Left hindlimb (tissue), 1 donor: Measurements from ENCODE around the gene ZNF672.
"Not testable (repeated sequence)": the region's sequence is repeated elsewhere in the genome, so short reads cannot be mapped to it uniquely, and the experiment has no call there.

Experiments
- DNase-seq: peaks from one replicate; pipeline ENCODE4 v3.0.0-alpha.2; 2018

The ZNF672 gene

DNA sequence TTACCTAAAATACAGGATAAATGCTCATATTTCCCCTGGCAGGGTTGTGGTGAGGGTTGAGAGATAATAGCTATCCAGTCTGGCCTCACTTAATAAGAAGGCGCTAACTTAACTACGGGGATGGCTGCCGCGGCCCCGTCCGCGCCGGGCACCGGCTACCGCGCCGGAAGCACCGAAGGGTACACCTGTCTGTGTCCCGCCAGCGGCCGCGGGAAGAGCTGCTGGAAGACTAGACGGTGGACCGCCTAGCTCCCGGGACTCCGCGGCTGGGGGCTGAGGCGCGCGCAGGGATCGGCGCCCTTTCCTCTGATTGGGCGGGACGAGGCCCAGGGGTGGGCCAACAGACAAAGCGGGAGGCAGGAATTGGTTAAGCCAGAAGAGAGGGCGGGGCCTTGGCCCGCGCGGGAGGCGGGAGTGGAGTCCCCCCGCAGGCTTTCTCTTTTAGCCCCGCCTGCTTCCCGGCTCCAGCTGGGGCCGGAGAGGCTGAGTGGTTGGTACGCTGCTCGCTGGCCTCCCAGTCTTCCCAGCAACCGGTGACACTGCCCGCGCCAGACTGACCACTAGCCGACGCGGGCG lies at the start of gene ZNF672:
ZNF672 (plus strand) TSS at position 444 of the 576 bp plus-strand sequence. CDS start 9,051 bp downstream, outside the sequence.
- DNase-seq: peak; percentile 99

DNA sequence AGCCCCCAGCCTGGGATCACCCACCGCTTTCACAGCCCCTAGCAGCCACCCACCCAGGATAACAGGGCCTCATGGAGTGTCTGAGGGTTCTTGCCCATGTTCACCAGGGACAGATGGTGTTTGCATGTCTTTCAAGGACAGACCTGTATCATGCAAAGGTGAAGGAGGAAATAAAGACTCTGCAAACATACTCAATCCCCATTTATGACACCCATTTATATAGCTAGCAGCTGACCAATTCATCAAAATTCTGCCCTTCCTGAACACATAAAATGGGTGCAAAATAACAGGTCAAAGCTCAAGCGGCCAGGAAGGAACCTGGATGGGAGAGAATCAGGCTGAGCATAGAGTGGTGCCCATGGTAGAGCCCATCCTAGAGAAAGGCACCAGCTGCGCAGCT lies 49.7 kb upstream of the ZNF672 start:
- no peak for DNase-seq

DNA sequence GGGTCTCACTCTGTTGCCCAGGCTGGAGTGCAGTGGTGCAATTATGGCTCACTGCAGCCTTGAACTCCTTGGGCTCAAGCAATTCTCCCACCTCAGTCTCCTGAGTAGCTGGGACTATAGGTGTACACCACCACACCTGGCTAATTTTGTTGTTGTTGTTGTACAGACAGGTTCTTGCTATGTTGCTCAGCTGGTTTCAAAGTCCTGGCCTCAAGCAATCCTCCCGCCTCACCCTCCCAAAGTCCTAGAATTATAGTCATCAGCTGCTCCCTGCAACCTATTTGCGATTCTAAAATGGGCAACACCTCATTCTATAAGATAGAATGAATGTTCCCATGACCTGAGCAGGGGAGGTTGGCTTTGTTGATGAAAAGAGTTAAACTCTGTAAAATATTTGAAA lies 48.7 kb upstream of the ZNF672 start:
- DNase-seq: not testable (repeated sequence)

DNA sequence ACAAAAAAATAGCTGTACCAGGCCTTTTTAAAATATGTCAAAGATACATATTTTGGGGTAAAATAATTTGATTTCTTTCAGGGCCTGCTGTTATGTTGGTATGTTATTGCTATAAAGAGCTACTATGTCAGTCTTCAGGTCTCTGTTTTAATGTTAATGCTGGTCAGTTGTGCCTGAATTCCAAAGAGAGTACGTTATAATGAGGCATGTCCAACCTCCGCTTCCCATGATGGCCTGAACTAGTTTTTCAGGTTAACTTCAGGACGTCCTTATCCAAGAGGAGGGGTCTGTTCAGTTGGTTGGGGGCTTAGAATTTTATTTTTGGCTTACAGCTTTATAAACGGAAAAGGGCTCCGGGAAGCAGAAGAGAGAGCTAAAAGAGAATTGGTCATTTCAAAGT lies 47.6 kb upstream of the ZNF672 start:
- no peak for DNase-seq

DNA sequence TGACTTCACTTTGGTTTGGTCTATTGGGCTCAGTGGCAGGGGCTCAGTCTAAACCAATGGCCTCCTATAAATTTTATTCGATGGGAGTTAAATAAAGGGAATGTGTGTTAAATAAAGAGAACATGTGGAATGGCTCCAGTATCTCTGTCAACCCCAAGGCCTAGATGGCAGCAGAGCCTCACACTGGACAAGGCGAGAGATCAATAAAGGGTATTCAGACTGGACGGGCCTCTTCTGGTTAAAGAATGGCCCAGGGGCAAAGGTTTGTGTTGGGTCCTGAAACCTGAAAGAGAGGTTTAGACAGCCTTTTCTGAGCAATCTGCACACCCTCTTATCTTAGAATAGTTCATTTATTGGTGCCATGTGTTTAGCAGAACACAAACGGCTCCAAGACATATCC lies 47.0 kb upstream of the ZNF672 start:
- no peak for DNase-seq

DNA sequence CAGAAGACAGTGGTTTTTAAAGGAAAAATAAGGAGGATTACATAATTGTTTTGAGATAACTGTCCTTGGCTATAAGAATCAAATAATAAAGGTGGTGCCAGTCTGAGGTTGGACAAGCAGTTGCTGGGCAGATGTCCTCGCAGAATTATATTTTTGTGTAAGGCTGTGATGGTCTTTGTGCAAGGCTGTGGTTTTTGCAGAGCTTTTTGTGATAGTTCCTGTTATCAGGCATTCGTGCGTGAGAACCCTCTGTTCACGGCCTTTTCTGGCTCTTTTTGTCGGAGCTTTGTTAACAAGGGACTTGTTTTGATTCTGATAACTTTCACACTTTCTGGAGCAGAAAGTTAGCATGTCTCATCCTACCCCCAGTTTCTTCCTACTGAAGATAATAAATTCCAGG lies 45.7 kb upstream of the ZNF672 start:
- no peak for DNase-seq

DNA sequence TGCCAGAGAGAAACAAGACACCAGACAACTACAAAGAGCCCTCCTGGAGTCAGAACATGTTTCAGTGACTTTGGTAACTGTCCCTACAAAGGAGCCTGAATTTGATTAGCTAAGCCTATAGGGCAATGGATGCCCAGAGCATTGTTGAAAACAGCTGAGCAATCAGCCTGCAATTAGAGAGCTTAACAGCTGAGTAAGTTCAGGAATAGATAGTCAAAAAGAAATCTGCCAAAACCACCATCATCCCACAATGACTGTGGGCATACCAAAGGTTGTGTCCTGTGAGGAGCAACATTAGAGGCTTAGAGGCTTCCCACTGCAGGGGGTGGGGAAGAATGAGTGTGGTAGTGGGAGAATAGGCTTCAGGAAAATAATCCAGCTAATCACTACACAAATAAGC lies 44.4 kb upstream of the ZNF672 start:
- no peak for DNase-seq

DNA sequence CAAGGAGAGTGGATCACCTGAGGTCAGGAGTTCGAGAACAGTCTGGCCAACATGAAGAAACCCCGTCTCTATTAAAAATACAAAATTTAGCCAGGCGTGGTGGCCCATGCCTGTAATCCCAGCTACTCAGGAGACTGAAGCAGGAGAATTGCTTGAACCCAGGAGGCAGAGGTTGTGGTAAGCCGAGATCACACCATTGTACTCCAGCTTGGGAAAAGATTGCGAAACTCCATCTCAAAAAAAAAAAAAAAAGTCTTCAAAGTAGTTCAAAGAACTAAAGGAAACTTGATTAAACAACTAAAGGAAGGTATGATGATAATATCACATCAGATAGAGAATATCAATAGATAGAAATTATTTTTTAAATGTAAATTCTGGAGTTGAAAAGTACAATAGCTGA lies 43.4 kb upstream of the ZNF672 start:
- not testable (repeated sequence) for DNase-seq

DNA sequence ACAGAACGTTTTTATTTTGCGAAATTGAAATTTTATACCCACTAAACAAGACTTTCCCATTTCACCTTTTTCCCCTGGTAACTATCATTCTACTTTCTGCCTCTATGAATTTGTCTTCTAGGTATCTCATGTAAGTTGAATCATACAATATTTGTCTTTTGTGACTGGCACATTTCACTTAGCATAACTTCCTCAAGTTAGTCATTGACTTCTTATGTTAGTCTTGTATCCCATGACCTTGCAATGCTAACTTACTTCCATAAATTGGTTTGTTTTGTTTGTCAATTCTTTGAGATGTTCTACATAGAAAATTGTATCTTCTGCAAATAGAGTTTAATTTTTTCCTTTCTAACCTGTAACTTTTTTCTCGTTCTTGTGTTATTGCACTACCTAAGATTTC lies 39.2 kb upstream of the ZNF672 start:
- no peak for DNase-seq

DNA sequence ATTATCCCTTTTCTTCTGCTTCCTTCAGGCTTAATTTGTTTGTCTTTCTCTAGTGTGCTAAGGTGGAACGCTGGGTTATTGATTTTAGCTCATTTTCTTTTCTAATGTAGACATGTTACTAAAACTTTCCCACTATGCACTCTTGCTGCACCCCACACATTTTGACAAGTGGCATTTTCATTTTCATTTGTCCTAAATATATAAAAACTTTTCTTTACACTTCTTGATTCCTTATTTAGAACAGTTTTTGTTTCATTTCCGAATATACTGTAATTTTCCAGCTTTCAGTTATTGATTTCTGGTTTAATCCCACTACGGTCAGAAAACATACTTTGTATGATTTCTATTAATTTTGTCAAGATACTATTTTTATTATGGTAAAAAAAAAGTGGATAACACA lies 37.6 kb upstream of the ZNF672 start:
- no peak for DNase-seq

DNA sequence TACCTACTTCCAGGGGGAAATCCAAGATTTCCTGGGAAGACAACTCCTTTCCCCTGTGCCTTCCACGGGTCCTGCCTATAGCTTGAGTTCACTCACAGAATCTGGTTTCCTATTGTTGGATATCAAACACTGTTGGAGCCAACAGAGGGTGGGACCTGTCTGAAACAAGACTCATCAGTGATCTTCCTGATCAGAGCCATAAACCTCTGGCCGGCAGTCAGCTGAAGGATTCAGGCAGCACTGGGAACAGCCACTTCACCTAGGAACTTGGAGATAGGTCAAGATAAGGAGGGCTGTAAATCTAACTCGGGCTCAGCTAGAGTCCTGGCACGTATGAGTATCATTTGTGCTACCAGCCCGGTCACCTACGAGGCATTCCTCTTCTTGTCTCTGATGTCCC lies 35.6 kb upstream of the ZNF672 start:
- no peak for DNase-seq

DNA sequence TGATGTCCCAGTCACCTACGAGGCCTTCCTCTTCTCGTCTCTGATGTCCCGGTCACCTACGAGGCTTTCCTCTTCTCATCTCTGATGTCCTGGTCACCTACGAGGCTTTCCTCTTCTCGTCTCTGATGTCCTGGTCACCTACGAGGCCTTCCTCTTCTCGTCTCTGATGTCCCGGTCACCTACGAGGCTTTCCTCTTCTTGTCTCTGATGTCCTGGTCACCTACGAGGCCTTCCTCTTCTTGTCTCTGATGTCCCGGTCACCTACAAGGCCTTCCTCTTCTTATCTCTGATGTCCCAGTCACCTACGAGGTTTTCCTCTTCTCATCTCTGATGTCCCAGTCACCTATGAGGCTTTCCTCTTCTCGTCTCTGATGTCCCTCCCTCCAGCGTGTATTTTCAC lies 34.5 kb upstream of the ZNF672 start:
- DNase-seq: not testable (repeated sequence)

DNA sequence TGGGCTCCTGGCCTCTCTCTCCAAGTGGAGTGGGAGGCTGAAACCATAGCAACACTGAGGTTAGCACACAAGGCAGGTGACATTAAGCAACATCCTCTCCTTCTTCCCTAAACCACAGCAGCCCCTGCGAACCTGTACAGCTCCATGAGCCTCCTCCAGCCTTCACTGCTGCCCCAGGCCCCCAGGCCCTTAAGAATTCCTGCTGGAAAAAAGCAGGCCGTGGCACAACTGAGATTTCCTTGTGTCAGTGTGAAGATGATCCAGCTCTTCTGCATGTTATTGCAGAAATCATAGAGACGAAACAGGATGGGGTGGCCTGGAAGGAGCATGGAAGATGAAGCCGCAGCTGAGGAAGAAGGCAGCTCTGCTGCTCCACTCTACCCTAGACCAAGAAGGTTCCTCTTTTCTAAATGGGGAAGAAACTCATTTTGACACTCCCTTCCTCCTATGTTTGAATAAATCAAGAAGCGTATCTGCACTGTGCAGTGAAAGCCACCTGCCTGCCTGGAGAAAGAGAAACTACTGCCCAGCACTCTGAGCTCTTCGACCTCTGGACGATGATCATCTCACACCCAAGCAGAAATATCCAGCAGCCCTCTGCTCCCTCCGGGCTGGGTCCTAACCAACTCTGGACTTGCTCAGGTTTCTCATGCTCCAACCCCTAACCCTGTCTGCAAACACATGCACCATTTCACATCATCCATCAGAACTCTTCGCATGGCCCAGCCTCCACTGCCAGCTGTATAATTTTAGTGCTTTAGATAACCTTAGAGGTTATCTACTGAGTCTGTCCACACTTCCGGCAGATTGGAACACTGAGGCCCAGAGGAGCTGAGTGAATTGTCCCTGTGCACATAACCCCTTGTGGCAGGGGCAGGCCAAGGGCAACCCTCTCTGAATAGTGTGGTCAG lies 33.0 kb upstream of the ZNF672 start:
- no peak for DNase-seq

DNA sequence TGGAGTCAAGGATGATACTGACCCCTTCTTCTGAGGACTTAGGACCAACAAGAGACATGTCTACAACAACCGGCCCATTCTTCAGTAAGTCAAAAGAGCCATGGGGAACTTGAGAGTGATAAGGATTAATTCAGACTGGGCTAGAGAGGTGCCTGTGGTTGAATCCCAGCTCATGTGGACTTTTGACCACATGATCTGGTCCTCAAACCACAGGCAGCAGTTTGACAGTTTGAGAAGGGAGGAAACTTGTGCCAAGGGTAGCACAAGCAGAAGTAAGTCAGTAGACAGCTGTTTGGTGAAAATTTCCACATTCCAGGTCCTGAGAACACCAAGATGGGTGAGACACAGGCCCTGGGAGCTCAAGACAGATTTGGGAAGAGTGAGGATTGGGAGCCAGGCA lies 32.1 kb upstream of the ZNF672 start:
- DNase-seq: no peak

DNA sequence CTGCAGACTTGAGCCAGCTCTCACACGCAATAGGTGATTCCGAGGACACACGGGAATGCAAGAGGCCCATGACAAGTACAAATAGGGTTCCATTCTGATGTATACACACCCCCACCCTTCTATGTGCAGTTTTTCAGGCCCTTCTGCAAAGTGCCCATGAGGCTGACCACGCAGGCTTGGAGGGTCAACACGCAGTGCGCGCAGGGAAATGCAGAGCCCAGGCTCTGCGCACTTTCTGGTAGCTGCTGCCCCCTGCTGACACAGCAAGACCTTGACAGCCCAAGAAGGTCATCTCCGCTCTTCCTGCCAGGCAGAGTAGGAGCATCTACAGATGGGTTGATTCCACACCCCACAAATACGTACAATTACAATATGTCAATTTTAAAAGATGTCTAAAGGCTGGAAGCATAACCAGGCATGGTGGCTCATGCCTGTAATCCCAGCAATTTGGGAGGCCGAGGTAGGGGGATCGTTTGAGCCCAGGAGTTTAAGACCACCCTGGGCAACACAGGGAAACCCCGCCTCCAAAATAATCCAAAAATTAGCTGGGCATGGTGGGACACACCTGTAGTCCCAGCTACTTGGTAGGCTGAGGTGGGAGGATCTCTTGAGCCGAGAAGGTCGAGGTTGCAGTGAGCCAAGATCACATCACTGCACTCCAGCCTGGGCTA lies 30.8 kb upstream of the ZNF672 start:
- no peak for DNase-seq

DNA sequence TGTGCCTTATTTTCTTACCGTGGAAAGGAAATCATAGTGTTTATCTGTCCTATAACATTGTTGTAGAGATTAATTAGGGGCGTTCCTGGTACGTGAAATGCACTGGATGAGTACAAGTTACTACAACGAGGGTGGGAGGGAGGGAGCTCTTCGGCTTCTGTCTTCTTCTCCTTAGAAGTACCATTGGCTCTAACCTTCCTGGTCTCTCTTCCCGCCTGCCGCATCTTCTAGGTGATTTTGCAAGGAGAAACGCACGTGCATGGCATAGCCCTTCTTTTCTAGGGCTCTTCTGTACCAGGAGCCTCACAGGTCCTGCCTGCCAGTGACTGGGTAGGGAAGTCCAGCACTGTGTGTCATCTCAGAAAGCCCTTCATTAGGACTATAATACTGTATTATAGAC lies 29.1 kb upstream of the ZNF672 start:
- no peak for DNase-seq

DNA sequence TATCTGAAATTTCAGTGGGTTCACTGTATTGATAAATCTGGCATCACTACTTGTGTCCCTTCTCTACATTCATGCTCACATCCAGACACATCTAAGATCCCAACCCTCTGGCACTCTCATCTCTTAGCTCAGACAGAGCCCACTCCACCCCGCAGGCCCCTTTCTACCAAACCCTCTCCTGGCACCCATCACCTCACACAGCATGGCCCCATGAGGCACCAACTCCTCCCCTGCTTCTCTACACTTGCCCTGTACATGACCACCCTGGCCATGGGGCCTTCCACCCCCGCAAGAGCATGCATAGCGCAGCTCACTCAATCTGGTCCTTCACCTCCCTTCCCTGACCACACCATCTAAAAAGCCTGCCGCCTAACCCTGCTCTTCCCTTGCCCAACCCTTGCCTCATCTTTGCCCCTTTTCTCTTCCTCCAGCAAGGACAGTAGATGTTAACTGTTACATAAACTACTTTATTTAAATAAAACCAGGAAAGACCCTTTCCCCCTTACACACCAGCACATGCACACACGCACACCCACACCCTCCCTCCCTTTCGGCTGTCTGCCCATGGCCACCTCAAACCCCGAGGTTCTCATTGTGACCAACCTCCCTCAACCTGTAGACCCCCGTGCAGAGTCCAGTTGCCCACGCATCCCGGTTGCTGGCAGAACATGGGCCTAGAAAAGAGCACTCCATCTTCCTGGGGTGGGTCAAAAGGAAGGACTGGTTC lies 27.9 kb upstream of the ZNF672 start:
- DNase-seq: no peak

DNA sequence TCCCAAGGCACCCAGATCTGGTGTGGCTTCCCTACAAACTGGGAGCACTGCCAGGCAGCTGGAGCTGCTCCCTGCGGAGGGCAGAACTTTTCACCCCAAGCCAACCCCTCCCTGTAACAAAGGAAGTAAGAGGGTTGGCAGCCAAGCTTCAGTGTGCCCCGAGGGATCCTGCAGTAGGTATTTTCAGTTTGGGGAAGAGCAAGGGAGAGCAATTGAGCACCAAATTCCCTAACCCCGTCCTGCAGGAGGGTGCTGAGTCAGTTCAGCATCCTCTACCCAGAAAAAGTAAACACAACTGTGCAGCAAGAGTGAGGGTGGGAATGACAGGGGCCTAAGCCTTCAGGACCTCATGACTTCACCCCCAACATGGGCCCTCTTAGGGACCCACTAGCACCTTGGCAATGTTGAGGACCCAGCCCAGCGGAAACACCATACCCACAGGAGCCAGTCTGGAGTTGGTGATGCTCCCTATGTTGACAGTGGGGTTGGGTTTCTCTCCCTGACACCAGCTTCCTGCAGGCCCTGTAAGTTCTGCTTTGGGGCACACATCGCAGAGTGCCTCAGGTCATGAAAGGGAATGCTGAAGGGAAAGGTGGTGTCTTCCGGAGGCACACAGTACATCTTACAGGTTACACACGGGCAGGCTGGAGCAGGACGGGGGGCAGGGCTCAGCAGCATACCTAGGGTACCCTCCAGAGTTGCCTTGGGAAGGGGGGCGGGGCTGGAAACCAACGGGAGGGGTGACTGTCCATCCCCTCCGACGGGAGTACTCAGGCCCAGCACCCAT lies 27.1 kb upstream of the ZNF672 start:
- no peak for DNase-seq

DNA sequence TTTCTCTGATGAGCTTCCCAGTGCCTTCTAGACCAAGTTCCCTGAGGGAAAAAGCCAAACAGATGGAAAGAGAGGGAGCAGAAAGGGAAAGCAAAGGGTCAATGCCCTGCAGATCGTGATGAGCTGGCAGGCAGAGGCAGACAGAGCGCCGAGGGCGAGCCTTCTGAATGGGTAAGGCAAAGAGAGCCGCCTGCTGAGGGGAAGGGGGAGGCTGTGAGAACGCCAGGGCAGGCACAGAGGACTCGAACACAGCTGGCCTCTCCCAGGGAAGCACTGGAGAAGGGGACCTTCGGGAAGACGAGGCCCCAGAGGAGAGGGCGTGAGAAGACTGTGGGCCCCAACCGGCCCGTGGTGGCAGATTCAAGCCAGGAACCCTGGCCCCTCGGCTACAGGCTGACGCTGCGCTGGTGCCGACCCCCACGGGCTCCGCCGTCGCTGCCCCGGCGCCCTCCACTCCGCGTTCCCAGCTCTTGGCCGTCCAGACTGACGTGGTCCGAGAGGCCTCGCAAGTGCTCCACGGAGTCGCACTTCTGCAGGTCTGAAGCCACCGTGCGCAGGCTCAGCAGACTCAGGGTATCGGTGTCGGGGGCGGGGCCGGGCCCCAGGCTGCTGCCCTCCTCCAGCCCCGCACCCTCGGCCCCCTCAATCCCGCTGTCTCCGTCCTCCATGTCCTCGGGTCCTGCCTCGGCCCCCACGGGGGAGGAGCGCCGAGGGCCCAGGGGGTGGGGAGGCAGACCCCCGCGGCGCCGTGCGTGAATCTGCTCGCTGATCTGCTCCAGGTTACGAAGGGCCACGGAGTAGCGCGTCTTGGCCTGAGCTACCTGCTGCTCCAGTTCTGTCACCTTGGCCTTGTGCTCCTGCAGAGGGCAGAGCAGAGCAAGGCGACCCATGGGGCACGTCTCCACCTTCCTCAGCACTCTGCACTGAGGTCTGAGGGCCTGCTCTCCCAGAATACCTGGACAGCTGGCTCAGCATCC lies 26.2 kb upstream of the ZNF672 start:
- no peak for DNase-seq

DNA sequence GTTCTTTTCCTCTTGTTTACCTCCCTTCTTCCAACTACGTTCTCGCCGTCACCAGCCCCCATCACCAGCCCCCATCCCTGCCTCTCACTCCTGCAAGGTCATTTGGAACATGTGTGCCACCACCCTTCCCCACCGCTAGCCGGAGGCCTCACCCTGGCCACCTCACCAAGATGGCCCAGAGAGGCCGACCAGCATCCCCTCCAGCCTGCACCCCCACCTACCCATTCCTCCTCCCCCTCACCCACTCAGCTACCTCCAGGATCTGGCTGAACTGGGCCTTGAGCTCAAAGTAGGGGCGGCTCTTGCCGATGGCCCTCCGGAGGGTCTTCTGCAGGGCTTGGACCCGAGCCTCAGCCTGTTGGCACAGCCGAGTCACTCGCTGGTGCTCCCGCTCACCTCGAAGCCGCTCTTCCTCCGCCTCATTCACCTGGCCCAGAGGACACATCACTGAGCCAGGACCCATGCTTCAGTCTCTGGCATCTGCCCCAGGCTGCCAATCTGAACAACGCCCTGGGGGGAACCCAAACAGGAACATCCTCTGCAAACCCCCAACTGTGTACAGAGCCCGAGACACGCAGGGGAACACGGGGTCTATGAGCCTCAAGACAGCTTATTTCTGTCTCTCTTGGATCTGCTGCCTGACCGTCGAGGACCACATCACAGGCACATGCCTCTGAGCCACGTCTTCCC lies 25.1 kb upstream of the ZNF672 start:
- no peak for DNase-seq

DNA sequence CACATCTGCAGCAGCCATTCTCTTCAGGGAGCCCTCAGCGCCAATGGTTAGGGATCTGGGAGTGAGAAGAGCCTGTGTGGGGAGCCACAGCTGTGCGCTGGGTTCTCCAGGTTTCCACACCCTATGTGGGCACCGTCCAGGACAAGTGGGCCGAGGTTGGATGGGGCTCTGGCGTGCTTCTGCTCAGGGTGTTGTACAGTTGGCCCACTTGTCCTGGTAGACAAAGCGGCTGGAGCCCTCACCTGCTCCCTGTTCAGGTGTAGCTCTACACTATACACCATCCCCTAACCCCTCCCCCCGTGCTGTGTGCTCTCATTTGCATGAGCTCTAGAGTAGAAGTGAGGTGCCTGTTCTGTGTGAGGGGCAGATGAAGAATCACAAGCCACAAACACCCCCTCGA lies 24.5 kb upstream of the ZNF672 start:
- no peak for DNase-seq
